OCI-LY1 (cell line): ENCODE results near the gene CASZ1.

Experiments used
- H2AFZ ChIP-seq: fragments of 200-600 bp; sonication (generic), shearing (Covaris generic); 2 replicates; pipeline ENCODE4 v1.6.0; 2014; ENCODE audit warnings: antibody characterized with exemption, mild to moderate bottlenecking, low read length
- H3F3A ChIP-seq: fragments of 200-600 bp; sonication (generic), shearing (Covaris generic); 2 replicates; pipeline ENCODE4 v1.6.0; 2014; ENCODE audit warnings: mild to moderate bottlenecking, antibody characterized with exemption, low read length, moderate library complexity; ENCODE audit not compliant: insufficient read depth
- H3K27ac ChIP-seq: fragments of 200-600 bp; sonication (generic); 2 replicates; pipeline ENCODE4 v1.5.1; 2014; ENCODE audit warnings: low read length, mixed run types, mild to moderate bottlenecking, low read depth; ENCODE audit not compliant: poor library complexity, severe bottlenecking
- H3K27me3 ChIP-seq: fragments of 200-600 bp; sonication (generic); 2 replicates; pipeline ENCODE4 v1.6.0; 2014; ENCODE audit warnings: antibody characterized with exemption, mild to moderate bottlenecking, low read length, moderate library complexity; ENCODE audit not compliant: insufficient read depth
- H3K36me3 ChIP-seq: fragments of 200-600 bp; sonication (generic); 2 replicates; pipeline ENCODE4 v1.6.1; 2014; ENCODE audit warnings: mild to moderate bottlenecking, antibody characterized with exemption, low read length, moderate library complexity, mixed read lengths; ENCODE audit not compliant: insufficient read depth
- H3K4me1 ChIP-seq: fragments of 200-600 bp; sonication (generic); 2 replicates; pipeline ENCODE4 v1.5.1; 2014; ENCODE audit warnings: mild to moderate bottlenecking, low read length, moderate library complexity; ENCODE audit not compliant: insufficient read depth, severe bottlenecking
- H3K4me2 ChIP-seq: fragments of 200-600 bp; sonication (generic), shearing (Covaris generic); 2 replicates; pipeline ENCODE4 v1.6.1; 2014; ENCODE audit warnings: low read length
- H3K4me3 ChIP-seq: fragments of 200-600 bp; sonication (generic); 2 replicates; pipeline ENCODE4 v1.5.1; 2014; ENCODE audit warnings: low read length, low read depth, mild to moderate bottlenecking, mixed read lengths; ENCODE audit not compliant: poor library complexity, severe bottlenecking
- H3K79me2 ChIP-seq: fragments of 200-600 bp; shearing (Covaris generic); 2 replicates; pipeline ENCODE4 v1.6.1; 2016; ENCODE audit warnings: mixed run types, low read length, mixed read lengths; ENCODE audit not compliant: insufficient read depth
- H3K9ac ChIP-seq: fragments of 200-600 bp; sonication (generic), shearing (Covaris generic); 2 replicates; pipeline ENCODE4 v1.6.1; 2014; ENCODE audit warnings: mild to moderate bottlenecking, low read length, mixed read lengths
- H3K9me2 ChIP-seq: fragments of 200-600 bp; sonication (generic), shearing (Covaris generic); 2 replicates; pipeline ENCODE4 v1.6.1; 2014; ENCODE audit warnings: low read depth, mild to moderate bottlenecking, low read length, mixed read lengths
- H3K9me3 ChIP-seq: fragments of 200-600 bp; shearing (Covaris generic); 2 replicates; pipeline ENCODE4 v1.6.1; 2014; ENCODE audit warnings: low read length, mixed read lengths
- H4K20me1 ChIP-seq: fragments of 200-600 bp; sonication (generic), shearing (Covaris generic); 2 replicates; pipeline ENCODE4 v1.6.0; 2016; ENCODE audit warnings: mild to moderate bottlenecking, low read length; ENCODE audit not compliant: insufficient read depth
- CTCF ChIP-seq: fragments of 200-600 bp; sonication (generic), shearing (Covaris generic); IDR thresholded peaks from 2 replicates; pipeline ENCODE4 v1.5.1; 2017; ENCODE audit warnings: mild to moderate bottlenecking, antibody characterized with exemption, low read length, moderate library complexity, mixed read lengths
- EZH2 ChIP-seq: fragments of 200-600 bp; sonication (generic), shearing (Covaris generic); IDR thresholded peaks from 2 replicates; pipeline ENCODE4 v1.8.0; 2017; ENCODE audit warnings: borderline replicate concordance, mixed run types, mild to moderate bottlenecking, antibody characterized with exemption, low read length, moderate library complexity, mixed read lengths

The CASZ1 gene

GRCh38 chr1:10835822-10836421 lies 39.5 kb upstream of the CASZ1 start:
- no peaks in the 10 kb centered on the region for H3F3A ChIP-seq
- peaks cover 5% of the 10 kb centered on the region; the same call in 1 of the 2 replicates for H3K27me3 ChIP-seq
- H3K9me3 ChIP-seq, result no peaks in the 10 kb centered on the region
- H3K36me3 ChIP-seq, result no peaks in the 10 kb centered on the region
- no peaks in the 10 kb centered on the region for H3K79me2 ChIP-seq
- no peak overlapping the region for H2AFZ ChIP-seq
- TF ChIP-seq CTCF, result no peak
- TF ChIP-seq EZH2, result no peak
- H3K4me3 ChIP-seq, result no peak overlapping the region
- H3K9me2 ChIP-seq, result no peaks in the 10 kb centered on the region
- H3K27ac ChIP-seq, result no peak overlapping the region
- no peaks in the 10 kb centered on the region for H4K20me1 ChIP-seq
- no peak overlapping the region for H3K4me2 ChIP-seq
- no peak overlapping the region for H3K9ac ChIP-seq
- no peaks in the 10 kb centered on the region for H3K4me1 ChIP-seq

GRCh38 chr1:10835421-10835820 lies 39.0 kb upstream of the CASZ1 start:
- Histone ChIP-seq H3K27ac (no peak overlapping the region), H4K20me1 (no peaks in the 10 kb centered on the region), H3K4me2 (no peak overlapping the region)

GRCh38 chr1:10834770-10835412 lies 38.4 kb upstream of the CASZ1 start:
- no peak overlapping the region for H3K9ac ChIP-seq
- no peaks in the 10 kb centered on the region for H3K36me3 ChIP-seq
- H3K4me1 ChIP-seq, result no peaks in the 10 kb centered on the region
- H3K79me2 ChIP-seq, result no peaks in the 10 kb centered on the region
- H4K20me1 ChIP-seq, result no peaks in the 10 kb centered on the region
- TF ChIP-seq EZH2 (no peak), CTCF (no peak)
- peaks cover 5% of the 10 kb centered on the region; the same call in 1 of the 2 replicates for H3K27me3 ChIP-seq
- no peak overlapping the region for H3K4me3 ChIP-seq
- H3K9me2 ChIP-seq, result no peaks in the 10 kb centered on the region
- no peaks in the 10 kb centered on the region for H3K9me3 ChIP-seq
- no peaks in the 10 kb centered on the region for H3F3A ChIP-seq
- no peak overlapping the region for H3K4me2 ChIP-seq
- no peak overlapping the region for H3K27ac ChIP-seq
- H2AFZ ChIP-seq, result no peak overlapping the region

More at GRCh38 chr1:10835421-10835820, 39.0 kb upstream of the CASZ1 start:
- no peaks in the 10 kb centered on the region for H3K4me1 ChIP-seq
- H3K27me3 ChIP-seq, result peaks cover 5% of the 10 kb centered on the region; the same call in 1 of the 2 replicates
- no peaks in the 10 kb centered on the region for H3K79me2 ChIP-seq
- H3K9ac ChIP-seq, result no peak overlapping the region
- no peaks in the 10 kb centered on the region for H3K36me3 ChIP-seq
- H3K9me3 ChIP-seq, result no peaks in the 10 kb centered on the region
- H2AFZ ChIP-seq, result no peak overlapping the region
- H3K4me3 ChIP-seq, result no peak overlapping the region
- no peaks in the 10 kb centered on the region for H3F3A ChIP-seq
- H3K9me2 ChIP-seq, result no peaks in the 10 kb centered on the region
- TF ChIP-seq CTCF (no peak), EZH2 (no peak)
